ENCODE results near the gene GLRX2.

Gene GLRX2

DNA sequence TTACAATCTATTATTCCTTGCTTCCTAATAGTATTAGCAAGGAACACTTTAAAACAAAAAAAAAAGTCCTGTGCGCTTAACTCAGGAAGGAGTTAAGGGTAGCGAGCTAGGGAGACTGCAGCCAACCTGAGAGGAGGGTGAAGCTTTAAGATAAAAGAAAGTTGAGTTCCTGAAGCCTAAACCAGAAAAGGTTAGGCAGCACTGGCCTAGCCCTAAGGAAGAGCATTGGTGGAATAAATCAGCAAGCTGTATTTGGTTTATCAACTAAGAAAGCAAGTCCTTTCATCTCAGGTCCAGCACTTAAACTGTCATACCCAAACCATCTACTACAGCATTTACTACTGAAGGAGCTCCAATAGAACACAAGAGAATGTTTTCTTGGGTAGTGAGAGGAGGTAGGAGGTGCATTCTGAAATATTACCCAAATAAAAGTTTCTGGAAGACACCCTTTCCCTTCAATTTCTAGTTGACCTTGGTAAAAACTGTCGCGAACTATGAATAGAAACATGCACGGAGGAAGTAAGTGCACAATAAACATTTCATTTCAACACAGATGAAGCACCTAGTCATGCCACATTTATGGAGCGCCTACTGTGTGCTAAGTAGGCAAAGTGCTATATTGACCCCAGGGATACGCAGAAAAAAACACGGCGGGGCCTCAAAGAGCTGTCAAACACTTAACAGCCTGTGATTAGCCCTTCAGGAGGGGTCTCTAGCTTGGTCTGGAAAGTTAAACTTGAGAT is 1.3 kb downstream of the GLRX2 start:
- TF ChIP-seq GATA1 (IDR thresholded peaks at IDR 0.05; ENCODE audit: low read depth, low read length) (no peak), POLR2A (IDR thresholded peaks at IDR 0.05; ENCODE audit: low read length) (no peak)
- DNase-seq: peak in 1 of 2 experiments; percentile 45

DNA sequence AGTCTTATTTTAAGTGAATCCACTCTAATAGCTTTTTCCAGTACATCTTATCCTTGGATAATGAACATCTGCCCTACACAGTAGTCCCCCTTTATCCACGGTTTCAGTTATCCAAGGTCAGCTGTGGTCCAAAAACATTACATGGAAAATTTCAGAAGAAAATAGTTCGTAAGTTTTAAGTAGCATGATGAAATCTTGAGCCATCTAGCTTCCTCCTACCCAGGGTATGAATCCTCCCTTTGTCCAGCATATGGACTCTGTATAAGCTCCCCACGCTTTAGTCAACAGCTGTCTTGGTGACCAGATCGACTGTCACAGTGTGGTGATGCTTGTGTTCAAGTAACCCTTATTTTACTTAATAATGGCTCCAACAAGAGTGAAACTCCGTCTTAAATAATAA is 2.6 kb downstream of the GLRX2 start:
- peak in 1 of 2 experiments; percentile 11 for DNase-seq

DNA sequence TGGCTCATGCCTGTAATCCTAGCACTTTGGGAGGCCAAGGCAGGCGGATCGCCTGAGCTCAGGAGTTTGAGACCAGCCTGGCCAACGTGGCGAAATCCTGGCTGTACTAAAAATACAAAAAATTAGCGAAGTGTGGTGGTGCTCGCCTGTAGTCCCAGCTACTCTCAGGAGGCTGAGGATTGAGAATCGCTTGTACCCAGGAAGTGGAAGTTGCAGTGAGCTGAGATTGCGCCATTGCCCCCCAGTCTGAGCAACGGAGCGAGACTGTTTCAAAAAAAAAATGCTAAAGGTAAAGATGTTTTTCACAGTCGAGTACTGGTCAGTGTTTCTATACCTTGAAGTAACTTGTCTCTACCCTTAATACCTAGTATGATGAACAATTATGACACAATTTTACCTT is 11.1 kb downstream of the GLRX2 start:
- DNase-seq: no peak
- TF ChIP-seq GATA1 (IDR thresholded peaks at IDR 0.05; ENCODE audit: low read depth, low read length) (no peak), POLR2A (IDR thresholded peaks at IDR 0.05; ENCODE audit: low read length) (no peak)

More for the DNA sequence above, 2.6 kb downstream of the GLRX2 start:
- no peak for TF ChIP-seq POLR2A (IDR thresholded peaks at IDR 0.05; ENCODE audit: low read length)
- no peak for TF ChIP-seq GATA1 (IDR thresholded peaks at IDR 0.05; ENCODE audit: low read depth, low read length)

DNA sequence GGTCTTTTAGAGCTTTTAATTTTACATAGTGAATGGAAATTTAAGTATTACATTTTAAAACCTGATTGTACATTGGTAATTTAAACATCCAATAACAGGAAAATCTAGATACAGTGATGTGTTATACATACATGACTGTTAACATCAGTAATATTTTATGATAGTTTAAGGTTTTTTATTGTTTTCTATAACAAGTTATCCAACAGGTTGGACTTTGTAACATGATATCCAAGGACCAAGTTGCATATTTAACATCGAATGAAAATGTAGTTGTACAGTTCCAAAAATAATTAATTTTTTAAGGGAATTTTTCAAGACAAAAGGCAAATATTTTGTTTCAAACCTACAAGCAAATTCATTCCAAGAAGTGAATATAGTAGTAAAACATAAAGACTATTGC is 14.3 kb downstream of the GLRX2 start:
- DNase-seq: no peak
- TF ChIP-seq POLR2A (IDR thresholded peaks at IDR 0.05; ENCODE audit: low read length) (no peak), GATA1 (IDR thresholded peaks at IDR 0.05; ENCODE audit: low read depth, low read length) (no peak)

DNA sequence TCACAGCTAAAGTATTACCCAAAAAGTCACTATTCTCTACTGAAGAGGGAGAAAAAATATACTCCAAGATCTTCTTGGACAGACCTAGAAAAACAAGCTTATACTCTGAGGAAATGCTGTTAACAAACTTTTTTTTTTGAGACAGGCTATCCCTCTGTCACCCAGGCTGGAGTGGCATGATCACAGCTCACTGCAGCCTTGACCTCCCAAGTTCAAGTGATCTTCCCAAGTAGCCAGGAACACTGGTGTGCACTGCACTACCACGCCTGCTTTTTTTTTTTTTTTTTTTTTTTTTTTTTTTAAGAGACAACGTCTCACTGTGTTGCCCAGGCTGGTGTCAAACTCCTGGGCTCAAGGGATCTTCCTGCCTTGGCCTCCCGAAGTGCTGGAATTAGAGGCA is 17.3 kb downstream of the GLRX2 start:
- no peak for DNase-seq
- TF ChIP-seq POLR2A (IDR thresholded peaks at IDR 0.05; ENCODE audit: low read length) (no peak), GATA1 (IDR thresholded peaks at IDR 0.05; ENCODE audit: low read depth, low read length) (no peak)

DNA sequence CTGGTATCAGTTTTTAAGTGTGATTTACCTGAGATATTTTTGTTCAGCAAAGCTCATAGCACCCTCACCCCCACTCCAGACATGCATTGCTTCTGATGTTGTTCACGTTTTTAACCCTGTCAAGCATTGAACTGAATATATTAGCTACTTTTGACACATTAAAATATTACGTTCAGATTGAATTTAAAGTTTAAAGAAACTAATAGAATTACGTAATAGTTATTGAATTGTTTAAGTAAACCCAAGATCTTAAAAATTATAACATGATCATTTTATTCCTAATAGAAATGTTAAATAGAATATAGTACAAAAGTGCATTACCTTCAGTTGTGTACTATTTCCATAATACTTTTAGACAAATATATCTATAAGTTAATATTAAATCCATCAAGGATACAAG is 18.9 kb downstream of the GLRX2 start:
- no peak for DNase-seq
- TF ChIP-seq POLR2A (IDR thresholded peaks at IDR 0.05; ENCODE audit: low read length): no peak
- TF ChIP-seq GATA1 (IDR thresholded peaks at IDR 0.05; ENCODE audit: low read depth, low read length): no peak

DNA sequence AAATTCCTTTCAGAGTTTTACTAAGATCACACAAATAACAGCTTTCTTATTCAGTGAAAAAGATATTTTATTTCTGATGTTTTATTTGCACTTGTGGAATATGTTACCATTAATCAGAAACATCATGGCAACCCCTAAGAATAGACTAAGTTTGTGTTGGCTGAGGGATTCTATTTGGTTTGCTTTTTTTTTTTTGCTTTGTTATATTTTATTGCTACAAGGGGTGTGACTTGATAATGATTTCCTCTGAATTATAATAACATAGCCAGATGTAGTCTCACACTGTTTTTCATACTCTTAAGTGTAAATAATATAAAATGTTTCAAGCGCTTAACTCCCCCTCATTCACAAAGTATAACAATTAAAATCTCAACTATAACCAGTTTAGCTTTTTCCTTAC is 20.0 kb downstream of the GLRX2 start:
- DNase-seq: no peak
- TF ChIP-seq GATA1 (IDR thresholded peaks at IDR 0.05; ENCODE audit: low read depth, low read length) (no peak), POLR2A (IDR thresholded peaks at IDR 0.05; ENCODE audit: low read length) (no peak)

DNA sequence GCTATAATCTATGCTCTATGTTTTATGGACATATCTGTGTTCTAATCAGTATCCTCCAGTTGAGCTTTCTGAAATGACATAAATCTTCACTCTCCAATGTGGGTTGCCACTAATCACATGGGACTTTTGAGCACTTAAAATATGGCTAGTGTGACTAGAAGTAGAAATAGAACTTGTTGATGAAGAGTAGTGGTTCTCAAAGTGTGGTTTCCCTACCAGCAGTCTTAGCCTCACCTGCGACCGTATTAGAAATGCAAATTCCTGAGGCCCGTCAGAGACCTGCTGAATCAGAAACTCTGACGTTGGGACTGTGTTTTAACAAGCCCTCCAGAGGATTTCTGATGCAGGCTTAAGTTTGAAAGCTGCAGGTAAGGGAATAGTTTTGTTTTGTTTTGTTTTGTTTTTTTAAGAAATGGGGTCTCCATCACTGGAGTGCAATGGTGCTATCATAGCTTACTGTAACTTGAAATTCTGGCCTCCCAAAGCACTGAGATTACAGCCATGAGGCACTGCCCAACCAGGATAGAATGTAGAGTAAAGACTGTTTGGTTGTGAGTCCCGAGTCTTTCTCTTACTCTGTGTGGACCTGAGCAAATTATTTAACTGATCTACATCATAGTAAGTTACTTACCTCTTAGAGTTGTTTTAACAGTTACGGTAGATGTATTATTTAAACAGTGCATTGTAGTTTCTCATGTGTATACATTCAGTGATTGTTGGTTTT is 21.7 kb downstream of the GLRX2 start:
- TF ChIP-seq GATA1 (IDR thresholded peaks at IDR 0.05; ENCODE audit: low read depth, low read length): no peak
- TF ChIP-seq POLR2A (IDR thresholded peaks at IDR 0.05; ENCODE audit: low read length): no peak
- DNase-seq: no peak

DNA sequence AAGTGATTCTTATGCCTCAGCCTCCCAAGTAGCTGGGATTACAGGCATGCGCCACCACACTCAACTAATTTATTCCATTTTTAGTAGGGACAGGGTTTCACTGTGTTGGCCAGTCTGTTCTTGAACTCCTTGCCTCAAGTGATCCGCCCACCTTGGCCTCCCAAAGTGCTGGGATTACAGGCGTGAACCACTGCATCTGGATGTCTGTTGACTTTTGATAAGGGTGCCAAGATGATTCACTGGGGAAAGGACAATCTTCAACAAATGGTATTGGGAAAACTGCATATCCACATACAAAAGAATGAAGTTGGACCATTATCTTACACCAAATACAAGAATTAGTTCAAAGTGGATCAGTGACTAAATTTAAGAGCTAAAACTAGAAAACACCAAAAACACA is 26.0 kb downstream of the GLRX2 start:
- DNase-seq: peak; percentile 34 to 53
- TF ChIP-seq POLR2A (IDR thresholded peaks at IDR 0.05; ENCODE audit: low read length) (no peak), GATA1 (IDR thresholded peaks at IDR 0.05; ENCODE audit: low read depth, low read length) (no peak)

DNA sequence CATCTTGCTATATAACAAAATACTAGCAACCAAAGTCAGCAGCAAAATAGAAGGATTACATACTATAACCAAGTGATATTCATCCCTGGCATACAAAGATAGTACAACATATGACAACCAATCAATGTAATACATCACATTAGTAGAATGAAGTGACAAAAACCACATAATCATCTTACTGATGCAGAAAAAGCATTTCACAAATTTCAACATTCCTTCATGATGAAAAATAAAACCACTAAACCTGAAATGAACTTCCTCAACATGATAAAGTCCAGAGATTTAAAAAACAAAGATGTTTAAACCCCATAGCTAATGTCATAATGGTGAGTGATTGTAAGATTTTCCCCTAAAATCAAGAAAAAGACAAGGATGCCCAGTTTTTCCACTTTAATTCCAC is 27.2 kb downstream of the GLRX2 start:
- TF ChIP-seq GATA1 (IDR thresholded peaks at IDR 0.05; ENCODE audit: low read depth, low read length): no peak
- TF ChIP-seq POLR2A (IDR thresholded peaks at IDR 0.05; ENCODE audit: low read length): no peak
- DNase-seq: no peak

DNA sequence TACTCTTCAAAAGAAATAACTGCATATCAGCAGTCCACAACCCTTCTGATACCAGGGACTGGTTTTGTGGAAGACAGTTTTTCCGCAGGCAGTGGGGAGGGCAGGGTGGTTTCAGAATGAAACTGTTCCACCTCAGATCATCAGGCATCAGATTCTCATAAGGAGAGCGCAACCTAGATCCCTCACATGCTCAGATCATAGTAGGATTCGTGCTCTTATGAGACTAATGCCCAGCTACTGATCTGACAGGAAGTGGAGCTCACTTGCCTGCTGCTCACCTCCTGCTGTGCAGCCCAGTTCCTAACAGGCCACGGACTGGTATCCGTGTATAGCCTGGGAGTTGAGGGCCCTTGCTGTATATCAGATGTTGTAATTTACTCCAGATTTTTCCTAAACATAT is 34.3 kb downstream of the GLRX2 start:
- DNase-seq: peak; percentile 28 to 29
- TF ChIP-seq POLR2A (IDR thresholded peaks at IDR 0.05; ENCODE audit: low read length): no peak
- no peak for TF ChIP-seq GATA1 (IDR thresholded peaks at IDR 0.05; ENCODE audit: low read depth, low read length)

DNA sequence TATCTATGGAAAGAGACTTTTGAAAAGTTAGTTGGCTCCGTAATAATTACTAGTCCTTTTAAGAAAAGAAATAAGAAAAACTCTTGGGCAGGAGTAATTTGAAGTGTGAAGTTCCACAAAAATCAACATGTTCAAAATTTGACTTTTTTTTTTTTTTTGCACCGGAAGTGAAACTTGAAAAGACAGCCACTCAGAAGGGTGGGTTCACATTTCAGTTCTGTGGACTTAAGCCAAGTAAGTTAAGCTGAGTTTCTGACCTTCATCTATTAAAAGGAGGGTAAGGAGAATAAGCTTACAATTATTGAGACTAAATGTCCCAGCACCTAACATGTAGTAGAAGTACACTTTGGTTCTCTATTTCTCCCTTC is 34.8 kb downstream of the GLRX2 start:
- TF ChIP-seq GATA1 (IDR thresholded peaks at IDR 0.05; ENCODE audit: low read depth, low read length) (no peak), POLR2A (IDR thresholded peaks at IDR 0.05; ENCODE audit: low read length) (no peak)
- DNase-seq: peak; percentile 45 to 57

DNA sequence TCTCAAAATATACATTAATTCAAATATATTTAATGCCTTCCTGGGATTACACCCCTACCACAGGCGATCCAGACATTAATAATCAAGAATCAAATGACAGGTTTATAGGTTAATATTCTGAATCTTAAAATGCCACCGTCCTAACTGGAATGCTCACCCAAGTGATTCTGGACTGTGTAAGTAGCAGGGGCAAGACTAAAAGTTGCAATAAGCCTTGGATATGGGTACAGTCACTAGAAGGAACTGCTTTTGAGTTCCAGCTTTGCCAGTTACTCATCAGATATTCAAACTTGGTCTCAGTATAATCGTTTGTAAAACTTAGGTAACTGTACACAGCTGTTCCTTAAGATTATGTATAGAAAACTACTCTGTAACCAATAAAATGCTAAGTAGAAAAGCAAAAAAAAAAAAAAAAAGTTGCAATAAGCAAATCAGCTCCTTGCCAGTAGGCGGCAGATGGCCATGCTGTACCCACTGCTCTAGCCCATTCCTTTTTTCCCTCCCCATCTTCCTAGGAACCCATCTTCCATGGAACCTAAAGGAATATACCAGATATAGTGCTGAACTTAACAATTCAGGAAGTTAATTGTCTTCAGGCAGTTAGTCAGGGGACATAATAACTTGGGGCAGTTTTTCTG is 35.3 kb downstream of the GLRX2 start:
- TF ChIP-seq GATA1 (IDR thresholded peaks at IDR 0.05; ENCODE audit: low read depth, low read length) (no peak), POLR2A (IDR thresholded peaks at IDR 0.05; ENCODE audit: low read length) (peak; percentile 30)

DNA sequence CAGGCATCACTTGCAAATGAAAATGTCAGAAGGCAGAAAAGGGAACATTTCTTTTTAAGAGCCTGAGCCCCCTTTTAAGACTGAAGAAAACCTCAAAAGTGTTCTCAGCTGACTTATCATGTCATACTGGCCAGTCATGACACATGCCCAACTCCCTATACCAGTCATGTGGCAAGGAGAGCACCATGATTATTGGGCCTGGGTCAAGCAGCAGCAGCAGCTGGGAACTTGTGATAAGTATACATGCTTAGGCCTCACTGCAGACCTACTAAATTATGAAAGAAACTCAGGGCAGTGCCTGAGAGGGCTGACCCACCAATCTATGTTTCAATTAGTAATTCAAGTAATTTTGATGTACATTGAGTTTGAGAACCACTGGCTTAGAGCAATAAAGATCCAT is 37.2 kb downstream of the GLRX2 start:
- DNase-seq: peak; percentile 90 to 97
- TF ChIP-seq POLR2A (IDR thresholded peaks at IDR 0.05; ENCODE audit: low read length): peak; percentile 61
- TF ChIP-seq GATA1 (IDR thresholded peaks at IDR 0.05; ENCODE audit: low read depth, low read length): no peak

More for the DNA sequence above, 35.3 kb downstream of the GLRX2 start:
- peak; percentile 57 to 69 for DNase-seq

All from erythroblast (primary cell).